Measurements from ENCODE around the gene MAP3K15.

MAP3K15 gene

GRCh38 chrX:19514791-19515614 is at the start of gene MAP3K15:
Gene MAP3K15, minus strand, starts transcription at chrX:19515508. Its CDS starts 247 bp downstream, at chrX:19515261.
- no peak for DNase-seq (ENCODE audit: low read depth)

GRCh38 chrX:19564606-19565005 is 49.3 kb upstream of the MAP3K15 start:
- no peak for DNase-seq (ENCODE audit: low read depth)

DNA sequence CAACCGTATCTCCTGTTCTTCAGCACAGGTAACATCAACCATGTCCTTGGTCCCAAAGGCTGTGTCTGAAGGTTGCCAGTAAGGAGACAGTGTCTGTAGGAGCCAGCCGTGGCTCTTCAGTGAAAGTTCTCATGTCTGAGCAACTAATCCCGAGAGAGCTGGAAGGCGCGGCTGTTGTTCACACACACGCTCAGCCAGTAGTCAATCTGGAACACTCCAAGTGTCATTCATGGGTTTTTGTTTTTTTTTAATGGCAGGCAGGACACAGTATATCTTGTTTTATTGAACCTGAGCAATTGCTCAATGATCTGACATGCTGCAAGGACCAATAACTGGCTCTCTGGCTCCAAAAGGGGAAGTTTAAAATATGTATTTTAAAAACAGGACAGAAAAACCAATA is 48.4 kb upstream of the MAP3K15 start:
- DNase-seq (ENCODE audit: low read depth), result no peak

- no peak for DNase-seq (ENCODE audit: low read depth)
Measured at GRCh38 chrX:19563327-19563726, 48.0 kb upstream of the MAP3K15 start.

DNA sequence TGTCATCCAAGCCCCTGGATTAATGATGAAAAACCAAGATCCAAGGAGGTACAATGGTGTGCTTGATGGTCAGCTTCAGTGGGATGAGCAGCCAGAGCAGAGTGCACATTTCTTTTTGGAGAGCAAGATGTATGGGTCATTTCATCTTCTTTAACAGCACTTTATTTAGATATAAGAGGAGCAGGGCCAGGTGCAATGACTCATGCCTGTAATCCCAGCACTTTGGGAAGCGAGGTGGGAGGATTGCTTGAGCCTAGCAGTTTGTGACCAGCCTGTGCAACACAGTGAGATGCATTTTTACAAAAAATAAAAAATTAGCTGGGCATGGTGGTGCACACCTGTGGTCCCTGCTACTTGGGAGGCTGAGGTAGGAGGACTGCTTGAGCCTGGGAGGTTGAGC is 45.3 kb upstream of the MAP3K15 start:
- no peak for DNase-seq (ENCODE audit: low read depth)

DNA sequence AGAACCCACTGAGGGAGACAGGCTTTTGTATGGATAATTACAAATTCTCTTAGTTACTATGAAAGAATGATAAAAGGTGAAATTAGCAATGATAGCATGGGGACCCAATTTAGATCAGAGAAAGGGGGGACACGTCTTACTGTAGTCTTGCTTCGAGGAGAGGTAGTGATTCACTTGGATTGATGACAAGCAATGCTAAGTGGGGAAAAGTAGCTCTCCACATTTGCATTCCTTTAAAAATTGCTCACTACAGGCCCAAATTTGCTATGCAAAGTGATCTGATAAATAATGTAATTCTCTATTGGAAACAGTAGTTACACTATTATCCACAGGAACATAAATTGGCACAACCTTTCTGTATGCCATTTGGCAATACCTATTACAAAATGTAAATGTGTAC is 42.5 kb upstream of the MAP3K15 start:
- DNase-seq (ENCODE audit: low read depth), result no peak

DNA sequence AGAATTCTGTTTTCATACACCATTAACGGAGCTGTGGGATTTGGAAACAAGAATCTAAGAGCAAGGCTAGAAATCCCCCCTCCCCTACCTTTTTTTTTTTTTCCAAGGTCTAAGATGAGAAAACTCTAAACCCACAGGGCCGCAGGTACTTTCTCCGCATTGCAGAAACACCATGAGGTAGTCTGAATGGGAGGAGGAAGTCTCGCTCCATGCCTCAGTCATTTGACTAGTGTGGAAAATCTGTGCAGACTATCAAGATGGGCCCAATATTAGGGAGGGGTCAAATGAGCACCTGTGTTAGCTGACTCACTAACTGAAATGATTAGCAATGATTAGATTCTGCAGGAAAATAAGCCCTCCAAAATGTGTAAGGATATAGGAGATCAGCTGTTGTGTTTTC is 40.9 kb upstream of the MAP3K15 start:
- no peak for DNase-seq (ENCODE audit: low read depth)

- DNase-seq (ENCODE audit: low read depth), result no peak
Measured at GRCh38 chrX:19555683-19556082, 40.4 kb upstream of the MAP3K15 start.

- DNase-seq (ENCODE audit: low read depth), result no peak
Measured at GRCh38 chrX:19555236-19555635, 39.9 kb upstream of the MAP3K15 start.

GRCh38 chrX:19554786-19555185 is 39.5 kb upstream of the MAP3K15 start:
- no peak for DNase-seq (ENCODE audit: low read depth)

GRCh38 chrX:19552793-19553192 is 37.5 kb upstream of the MAP3K15 start:
- no peak for DNase-seq (ENCODE audit: low read depth)

DNA sequence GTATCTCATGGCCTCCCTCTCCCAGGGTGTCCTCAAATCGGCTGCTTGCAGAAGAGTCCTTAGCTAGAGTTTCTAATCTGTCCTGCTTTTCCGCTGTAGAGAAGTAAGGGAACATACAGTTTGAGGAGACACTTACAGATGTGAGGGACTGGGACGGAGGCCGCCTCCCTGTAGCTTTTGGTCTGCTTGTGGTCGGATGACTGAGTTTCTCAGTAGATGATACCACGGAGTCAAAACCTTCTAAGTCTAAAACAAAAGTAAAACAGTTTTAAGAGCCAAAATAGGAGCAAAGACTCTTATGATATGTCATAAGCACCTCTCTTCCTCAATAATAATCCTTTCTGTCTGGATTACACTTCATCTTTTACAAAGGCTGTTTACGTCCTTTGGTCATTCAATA is 34.5 kb upstream of the MAP3K15 start:
- no peak for DNase-seq (ENCODE audit: low read depth)

- DNase-seq (ENCODE audit: low read depth), result no peak
Measured at GRCh38 chrX:19548934-19549333, 33.6 kb upstream of the MAP3K15 start.

DNA sequence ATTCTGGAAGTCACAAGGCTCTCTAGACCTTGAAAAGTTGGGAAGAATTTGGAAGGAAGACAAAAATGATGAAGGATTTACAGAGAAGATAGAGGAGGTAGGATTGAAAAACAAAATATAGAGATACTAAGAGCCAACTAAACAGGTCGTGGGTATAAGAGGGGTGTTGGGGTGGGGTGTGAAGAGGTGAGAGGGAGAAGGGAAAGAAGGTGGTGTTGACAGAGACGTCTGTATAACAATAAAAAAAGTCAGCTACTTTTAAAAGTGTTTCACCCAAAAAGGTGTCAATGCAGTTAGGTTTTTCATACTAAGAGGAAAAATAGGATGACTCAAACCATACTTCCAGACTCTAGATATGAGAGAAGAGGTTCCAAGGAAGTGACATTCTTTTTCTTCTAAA is 33.0 kb upstream of the MAP3K15 start:
- no peak for DNase-seq (ENCODE audit: low read depth)

DNA sequence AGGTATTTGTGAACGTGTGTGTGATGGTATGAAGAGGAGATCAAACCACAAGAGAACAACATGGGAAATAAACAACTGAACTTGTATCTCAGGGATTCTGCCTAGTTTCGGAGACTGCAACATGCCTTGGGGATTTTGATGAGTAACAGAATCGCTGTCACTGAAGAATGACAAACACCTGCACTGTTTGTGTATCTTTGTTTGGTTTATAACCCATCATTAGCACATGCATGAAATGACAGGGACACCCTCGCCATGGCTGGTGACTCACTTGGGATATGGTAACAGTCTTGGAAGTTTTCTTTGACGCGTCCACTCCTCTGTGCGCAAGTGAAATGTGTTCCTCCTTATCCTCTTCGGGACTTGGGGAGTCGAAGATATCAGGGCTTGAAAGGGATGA is 30.3 kb upstream of the MAP3K15 start:
- DNase-seq (ENCODE audit: low read depth), result no peak

GRCh38 chrX:19544693-19545305 is 29.5 kb upstream of the MAP3K15 start:
- peak; percentile 42 for DNase-seq (ENCODE audit: low read depth)

DNA sequence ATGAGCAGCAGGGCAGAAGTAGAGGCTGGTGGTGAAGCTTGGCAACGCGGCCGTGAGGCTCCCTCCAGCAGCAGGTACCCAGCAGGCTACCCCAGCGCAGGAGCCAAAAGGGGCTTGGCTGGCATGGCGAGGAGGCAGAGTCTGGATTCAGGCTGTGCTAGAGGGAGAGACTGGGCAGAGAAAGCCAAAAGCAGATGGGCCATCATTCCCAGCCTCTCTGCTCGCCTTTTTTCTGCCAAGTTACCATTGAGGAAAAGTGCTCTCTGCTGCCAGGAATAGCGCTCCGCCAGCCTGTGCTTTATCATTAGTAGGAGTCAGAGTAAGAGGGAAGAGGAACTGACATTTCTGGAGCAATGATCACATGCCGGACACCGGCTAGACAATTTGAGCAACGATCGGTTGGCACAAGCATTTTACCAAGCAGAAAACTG is 28.7 kb upstream of the MAP3K15 start:
- DNase-seq (ENCODE audit: low read depth), result no peak

DNA sequence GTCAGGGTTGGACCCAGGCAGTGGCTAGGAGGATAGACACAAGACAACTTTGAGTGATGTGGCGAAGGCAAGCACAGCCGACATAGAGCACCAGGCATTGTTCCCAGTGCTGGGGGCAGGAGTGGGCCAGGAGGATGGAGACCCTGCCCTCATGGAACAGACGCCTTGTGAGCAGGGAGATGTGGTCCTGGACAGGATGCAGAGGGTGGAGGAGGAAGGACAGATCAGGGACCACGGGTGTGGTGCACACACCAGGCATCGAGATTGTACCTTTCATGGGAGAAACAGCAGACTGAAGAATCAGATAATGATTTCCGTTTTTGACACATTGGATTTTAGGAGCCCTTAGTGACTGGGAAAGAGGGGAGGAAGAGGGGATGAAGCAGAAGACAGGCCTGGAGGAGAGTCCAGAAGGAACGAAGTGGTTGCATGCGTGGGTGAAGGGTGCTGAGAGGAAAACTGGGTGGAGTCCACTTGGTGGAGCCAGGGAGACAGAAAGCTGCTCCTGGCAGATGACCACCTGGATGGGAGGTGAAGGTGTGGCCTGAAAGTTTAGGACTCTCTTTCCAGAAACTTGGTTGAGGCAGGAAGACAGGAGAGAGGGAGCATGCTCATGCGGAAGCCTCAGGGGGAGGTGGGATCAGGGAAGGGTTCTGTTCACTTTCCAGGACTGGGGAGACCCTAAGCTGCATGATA is 27.9 kb upstream of the MAP3K15 start:
- DNase-seq (ENCODE audit: low read depth), result no peak

- DNase-seq (ENCODE audit: low read depth), result no peak
Measured at GRCh38 chrX:19541931-19542330, 26.6 kb upstream of the MAP3K15 start.

DNA sequence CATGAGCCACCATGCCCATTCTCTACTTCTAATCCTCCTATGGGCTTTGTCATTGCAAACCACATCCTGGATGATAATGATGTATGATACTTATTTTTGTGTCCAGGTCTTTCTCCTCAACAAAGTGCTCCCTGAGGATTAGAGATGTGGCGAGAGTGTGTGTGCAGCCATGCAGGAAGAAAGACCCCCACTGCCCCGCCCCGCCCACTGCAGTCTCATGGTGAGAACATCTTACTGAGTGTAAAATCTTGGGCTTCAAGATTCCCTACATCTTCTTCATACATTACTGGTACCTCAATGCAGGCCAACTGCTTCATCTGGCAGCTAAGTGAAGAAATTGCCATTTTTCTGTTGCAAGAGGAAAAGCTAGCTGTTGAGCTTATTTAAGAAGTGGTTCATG is 25.9 kb upstream of the MAP3K15 start:
- DNase-seq (ENCODE audit: low read depth), result no peak

DNA sequence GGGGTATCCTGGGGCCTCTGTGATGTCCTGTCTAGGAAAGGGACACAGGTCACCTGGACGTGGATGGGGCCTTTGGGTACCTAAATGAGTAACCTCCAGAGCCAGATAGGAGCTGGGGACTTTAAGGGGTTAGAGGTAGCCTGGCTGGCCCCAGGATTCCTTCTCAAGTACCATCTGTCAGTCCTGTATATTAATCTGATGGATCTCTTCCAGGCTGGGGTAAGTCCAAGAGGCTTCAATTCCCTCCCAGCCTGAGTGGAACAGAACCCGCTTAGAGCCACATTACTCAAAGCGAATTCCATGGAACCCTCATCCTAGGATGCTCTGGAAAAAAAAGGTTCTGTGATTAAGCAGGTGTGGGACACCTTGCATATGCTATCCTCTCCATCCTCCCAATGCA is 24.8 kb upstream of the MAP3K15 start:
- no peak for DNase-seq (ENCODE audit: low read depth)

DNA sequence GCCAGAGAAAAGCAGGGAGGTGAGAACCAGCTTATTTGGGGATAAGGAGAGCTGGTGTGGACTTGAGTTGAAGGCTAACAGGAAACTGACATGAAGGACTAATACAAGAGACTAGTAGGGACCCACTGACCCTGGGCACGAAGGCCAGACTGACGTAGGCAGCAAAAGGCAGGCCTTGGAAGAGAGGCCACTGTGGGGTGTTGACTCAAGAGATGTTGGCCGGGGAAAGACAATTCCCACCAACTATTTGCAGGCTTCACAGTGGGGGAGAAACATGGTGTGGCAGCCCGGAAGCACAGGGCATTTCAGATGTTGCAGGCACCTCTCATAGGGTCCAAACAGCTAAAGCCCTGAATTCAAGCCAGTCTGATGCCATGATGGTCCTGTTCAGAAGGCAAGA is 24.4 kb upstream of the MAP3K15 start:
- no peak for DNase-seq (ENCODE audit: low read depth)

GRCh38 chrX:19535476-19535875 is 20.2 kb upstream of the MAP3K15 start:
- DNase-seq (ENCODE audit: low read depth), result peak; percentile 20
